ENCODE measurements around the gene TP53TG3.
"Not testable (repeated sequence)": the region's sequence is repeated elsewhere in the genome, so short reads cannot be mapped to it uniquely, and the experiment has no call there.

TP53TG3 gene, protein sequence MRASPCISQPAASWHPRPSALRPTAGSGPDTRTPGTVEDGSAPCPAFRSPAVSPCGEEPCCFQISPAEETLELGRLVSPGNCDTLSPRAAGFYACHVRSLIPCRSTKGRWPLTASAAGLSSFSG

DNA sequence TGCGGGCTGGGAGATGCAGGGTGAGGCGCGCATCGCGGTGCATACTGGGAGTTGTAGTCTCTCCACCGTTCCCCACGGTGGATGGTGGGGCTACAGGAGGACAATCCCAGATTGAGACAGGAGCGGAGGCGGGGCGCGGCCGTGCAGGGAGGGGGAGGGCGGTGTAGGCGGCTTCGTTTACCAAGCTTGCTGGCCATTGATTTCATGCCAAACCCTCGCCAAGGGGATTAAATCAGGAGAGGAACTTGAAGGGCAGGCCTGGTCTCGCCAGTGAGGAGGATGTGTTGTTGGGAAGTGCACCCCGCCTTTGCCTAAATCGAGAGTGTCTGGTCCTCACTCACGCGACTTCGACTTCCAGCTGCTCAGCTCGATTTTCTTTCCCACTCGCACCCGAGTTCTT, at the start of gene TP53TG3:
TSS of gene TP53TG3 (minus strand) at position 101 of the 400 bp plus-strand sequence. CDS start at position 33, 68 bp downstream.
- not testable (repeated sequence) for DNase-seq

GRCh38 chr16:32650876-32651275, 25.1 kb downstream of the TP53TG3 start:
- not testable (repeated sequence) for DNase-seq

GRCh38 chr16:32647562-32647961, 28.4 kb downstream of the TP53TG3 start:
- not testable (repeated sequence) for DNase-seq

GRCh38 chr16:32646780-32647179, 29.2 kb downstream of the TP53TG3 start:
- DNase-seq, result not testable (repeated sequence)

- not testable (repeated sequence) for DNase-seq
These were observed 29.8 kb downstream of the TP53TG3 start for GRCh38 chr16:32646177-32646576.

DNA sequence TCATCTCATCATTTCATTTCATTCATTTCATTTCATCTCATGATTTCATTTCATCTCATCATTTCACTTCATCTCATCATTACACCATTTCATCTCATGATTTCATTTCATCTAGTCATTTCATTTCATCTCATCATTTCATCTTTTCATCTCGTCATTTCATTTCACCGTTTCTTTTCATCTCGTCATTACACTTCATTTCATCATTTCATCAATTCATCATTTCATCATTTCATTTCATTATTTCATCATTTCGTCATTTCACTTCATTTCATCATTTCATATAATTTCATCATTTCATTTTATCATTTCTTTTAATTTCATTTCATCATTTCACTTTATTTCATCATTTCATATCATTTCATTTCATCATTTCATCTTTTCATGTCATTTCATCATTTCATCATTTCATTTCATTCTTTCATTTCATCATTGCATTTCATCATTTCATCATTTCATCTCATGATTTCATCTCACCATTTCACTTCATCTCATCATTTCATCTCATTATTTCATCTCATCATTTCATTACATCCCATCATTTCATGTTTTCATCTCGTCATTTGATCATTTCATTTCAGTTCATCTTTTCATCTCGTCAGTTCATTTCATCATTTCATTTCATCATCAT, 30.6 kb downstream of the TP53TG3 start:
- not testable (repeated sequence) for DNase-seq

GRCh38 chr16:32644715-32645114, 31.2 kb downstream of the TP53TG3 start:
- not testable (repeated sequence) for DNase-seq

DNA sequence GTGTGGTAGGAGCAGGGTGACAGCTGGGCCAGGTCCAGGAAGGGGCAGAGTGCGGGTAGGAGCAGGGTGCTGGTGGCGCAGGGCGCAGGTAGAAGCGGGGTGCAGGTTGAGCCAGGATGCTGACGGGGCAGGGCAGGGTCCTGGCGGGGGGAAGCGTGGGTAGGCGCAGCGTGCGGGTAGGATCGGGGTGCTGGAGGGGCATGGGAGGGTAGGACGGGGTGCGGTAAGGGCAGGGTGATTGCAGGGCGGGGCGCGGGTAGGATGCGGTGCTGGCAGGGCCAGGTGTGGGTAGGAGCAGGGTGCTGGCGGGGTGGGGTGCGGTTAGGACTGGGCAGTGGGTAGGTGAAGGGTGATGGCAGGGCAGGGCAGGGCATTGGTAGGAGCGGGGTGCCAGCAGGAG, 38.4 kb downstream of the TP53TG3 start:
- not testable (repeated sequence) for DNase-seq

DNA sequence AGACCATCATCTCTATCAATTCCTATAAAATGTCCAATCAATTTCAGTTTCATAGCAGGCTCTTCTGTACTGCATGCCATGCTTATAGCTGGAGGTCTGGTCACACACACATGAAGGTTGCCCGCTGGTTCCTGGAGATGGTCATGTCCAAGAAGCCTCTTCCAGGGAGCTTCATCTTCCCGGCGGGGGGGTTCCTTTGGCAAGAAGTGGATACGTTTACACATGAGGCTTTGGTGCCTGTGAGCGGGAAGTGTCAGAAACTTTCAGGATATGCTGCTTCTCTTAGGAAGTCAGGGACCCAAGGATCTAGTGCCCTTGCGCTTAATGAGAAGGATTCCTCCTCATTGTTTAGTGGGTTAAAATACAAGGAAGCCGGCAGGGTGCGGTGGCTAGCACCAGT, 43.9 kb downstream of the TP53TG3 start:
- DNase-seq, result not testable (repeated sequence)

All from DMS79 (cell line).